HG03064 (cell line): ENCODE measurements around the gene SHFL.

Source experiments
- ATAC-seq: cut with Tn5 transposase; IDR thresholded peaks from one replicate; pipeline ENCODE4 v1.9.1; 2021; ENCODE audit warnings: low read depth; ENCODE audit not compliant: unreplicated experiment

The SHFL gene

DNA sequence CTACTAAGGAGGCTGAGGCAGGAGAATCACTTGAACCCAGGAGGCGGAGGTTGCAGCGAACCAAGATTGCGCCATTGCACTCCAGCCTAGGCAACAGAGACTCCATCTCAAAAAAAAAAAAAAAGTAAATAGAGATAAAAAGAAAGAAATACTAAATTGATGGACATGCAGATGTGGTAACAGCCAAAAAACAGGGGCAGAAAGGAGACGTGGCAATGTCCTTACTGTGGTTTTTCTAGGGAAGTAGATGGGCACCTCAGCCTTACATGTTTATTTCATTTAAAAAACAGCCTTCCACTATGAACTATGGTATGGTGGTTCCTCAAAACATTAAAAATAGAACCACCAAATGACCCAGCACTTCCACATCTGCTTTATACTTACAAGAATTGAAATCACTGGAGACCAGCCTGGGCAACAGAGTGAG lies 40.1 kb downstream of the SHFL start:
- no peak for ATAC-seq

DNA sequence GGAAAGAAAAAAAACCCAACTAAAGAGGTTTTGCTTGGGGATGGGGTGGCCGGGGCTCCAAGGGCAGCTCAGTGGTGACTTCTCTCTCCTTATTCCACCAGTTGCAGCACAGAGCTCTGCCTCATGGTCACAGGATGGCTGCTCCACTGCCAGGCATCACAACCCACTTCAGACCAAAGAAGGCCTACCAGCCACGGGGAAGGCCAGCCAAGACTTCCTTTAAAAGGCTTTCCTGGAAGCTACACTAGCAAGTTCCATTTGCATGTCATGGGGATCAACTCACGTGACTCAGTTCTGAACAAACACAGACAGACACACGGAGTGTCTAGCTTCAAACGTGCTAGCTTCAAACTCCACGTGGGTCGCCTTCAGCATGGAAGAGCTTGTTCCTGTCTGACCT lies 46.8 kb downstream of the SHFL start:
- no peak for ATAC-seq

DNA sequence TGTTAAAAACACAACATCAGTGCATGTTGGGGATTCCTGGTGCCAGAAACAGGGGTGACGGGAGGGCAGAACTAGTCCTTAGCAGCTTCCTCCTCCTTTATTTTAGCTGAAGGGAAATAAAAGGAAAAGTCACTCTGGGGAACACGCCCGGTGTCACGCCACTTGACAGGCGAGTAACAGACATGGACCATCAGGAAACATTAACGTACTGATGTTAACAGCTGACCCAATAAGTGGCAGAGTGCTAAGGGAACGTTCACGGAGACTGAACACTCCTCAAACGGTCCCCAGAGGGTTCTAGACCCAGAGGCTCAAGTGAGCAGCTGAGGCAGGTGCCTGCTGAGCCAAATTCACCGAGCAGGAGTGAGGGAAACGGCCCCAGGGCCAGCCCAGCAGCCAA lies 47.5 kb downstream of the SHFL start:
- no peak for ATAC-seq

DNA sequence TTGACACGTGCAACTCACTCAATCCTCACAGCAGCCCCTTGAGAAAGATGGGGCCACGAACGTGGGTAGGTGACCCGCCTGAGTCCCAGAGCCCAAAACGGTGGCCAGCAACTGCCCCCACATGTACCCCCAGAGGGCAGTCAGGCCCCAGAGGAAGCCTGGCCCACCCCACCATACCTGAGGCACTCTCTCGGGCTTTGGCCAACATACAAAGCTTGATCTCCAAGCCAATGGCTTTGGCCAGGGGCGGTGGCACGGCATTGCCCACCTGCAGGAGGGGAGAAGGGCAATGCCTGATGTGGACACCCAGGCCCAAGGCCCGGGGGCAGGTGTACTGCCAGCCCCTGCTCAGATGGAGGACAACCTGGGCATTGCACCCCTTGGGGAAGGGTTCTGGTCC lies 47.9 kb downstream of the SHFL start:
- ATAC-seq = no peak

DNA sequence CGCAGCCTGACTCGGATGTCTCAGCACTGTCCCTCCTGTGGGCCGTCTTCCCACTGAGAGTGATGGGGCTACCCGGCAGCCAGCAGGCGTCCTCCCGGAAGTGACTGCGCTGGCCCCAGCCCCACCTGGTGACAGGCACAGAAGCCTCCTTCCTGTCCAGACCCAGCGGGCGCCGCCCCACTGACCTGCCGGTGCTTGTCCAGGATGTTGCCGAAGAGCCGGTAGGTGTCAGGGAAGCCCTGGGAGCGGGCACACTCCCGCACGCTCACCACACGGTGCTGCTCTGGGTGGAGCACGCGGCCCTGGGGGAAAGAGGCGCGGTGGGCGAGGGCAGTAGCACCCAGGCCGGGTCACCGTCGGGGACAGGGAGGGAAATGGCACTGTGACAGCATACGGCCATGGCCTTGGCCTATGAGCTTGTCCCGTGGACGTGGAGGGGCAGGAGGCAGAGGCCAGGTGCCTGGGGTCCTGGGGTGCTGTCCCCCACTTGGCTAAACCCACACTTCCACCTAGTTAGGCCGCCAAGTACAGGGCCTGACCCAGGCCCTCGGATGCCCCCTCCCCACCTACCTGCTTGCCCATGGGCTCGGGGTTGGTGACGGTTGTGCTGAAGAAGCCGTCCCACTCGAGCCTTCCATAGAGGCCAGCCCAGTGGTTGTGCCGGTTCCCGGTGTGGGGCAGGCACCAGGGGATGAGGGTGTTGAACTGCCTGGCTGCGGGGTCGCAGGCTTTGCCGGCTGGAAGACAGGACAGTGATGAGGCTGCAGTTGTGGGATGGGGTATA lies 49.6 kb downstream of the SHFL start:
- no peak for ATAC-seq

DNA sequence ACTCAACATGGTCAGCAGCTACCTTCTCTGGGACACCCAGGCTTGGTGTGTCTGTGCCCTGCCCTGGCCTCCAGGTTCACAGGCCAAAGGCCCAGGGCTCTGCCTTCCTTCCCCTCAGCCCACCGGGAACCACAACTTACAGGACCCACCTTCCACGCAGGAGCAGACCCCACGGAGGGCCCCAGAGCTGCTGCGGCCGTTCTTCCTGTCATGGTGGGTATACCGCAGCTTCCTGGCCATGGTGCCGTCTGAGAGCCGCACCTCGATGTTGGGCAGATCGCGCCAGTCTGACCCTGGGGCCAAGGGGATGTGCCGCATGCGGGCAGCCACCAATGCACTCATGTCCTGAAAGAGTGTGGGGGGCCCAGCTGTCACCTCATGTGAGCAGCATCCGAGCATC lies 50.8 kb downstream of the SHFL start:
- ATAC-seq = no peak

DNA sequence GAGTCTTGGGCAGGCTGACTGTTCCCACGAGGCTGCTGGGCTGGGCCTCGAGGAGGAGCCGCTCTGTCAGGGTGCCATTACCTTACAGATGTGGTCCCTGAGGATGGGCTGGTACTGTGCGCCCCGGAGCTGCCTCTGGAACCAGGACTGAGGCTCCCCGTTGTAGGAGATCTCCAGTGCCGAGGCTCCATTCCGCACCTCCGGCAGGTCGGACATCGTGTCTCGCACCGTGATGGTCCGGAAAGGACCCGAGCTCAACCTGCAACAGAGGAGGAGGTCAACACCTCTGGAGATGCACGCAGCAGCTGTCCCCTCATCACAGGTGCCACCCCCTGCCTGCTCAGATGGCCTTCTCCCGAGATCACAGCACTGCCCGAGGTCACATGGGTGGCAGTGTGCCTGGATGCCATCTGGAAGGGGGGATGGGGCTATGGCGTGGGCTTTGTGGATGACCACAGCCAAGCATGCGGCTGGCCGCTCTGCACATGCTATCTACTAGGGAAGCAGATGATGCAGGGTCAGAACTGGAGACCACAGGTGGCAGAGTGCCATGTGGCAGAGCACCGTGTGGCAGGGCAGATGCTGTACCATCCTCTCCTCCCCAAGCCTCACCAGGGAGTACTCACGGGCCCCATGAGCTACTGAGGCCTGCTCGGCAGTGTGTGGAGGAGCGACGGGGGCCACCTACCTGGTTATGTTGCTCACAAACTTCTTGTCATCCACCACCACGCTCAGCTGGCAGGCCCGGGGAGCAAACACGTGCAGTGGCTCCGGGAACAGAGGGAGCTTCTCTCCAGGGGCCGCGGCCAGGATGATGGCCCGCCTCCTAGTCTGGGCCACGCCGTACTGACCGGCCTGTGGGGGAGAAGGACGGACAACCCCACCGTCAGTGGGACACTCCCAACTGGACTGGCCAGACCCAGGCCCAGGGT lies 51.9 kb downstream of the SHFL start:
- no peak for ATAC-seq

DNA sequence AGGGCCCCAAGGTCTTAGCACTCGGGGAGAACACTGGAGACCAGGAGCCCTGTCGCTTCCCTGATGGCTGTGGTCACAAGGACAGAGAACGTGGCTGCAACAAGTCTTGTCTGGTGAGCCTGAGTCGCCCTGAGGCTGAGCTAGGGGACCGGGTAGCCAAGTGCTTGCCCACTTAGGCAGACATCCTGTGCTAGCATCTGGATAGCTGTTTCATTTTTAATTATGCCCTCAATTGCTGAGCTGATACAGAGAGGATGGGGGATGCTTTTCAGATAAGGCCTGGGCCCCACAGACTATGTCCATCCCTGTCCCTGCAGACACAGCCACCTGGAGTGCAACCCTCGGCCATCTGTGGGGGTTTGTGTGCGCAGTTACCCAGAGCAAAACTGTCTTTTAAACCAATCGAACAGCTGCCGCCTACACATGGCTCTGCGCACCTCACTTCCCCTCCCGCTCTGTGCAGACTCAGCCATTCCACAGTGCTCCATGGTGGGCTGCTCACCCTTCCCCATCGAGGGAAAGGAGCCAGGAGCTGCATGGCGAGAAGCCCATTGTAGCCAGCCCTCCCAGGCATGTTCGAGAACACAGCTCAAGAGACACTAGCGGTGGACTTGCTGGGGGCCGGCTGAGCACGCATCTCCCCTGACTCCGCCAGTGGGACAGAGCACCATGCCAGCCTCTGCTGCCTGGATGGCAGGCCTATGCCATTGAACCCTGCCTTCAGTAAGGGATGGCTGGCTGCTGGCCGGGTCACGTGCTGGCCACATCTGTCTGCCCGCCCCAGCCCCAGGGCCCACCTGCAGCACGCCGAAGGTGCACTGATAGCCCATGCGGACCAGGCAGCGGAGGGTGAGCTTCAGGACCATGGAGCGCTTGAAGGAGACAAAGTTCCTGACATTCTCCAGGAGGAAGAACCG lies 53.0 kb downstream of the SHFL start:
- no peak for ATAC-seq

DNA sequence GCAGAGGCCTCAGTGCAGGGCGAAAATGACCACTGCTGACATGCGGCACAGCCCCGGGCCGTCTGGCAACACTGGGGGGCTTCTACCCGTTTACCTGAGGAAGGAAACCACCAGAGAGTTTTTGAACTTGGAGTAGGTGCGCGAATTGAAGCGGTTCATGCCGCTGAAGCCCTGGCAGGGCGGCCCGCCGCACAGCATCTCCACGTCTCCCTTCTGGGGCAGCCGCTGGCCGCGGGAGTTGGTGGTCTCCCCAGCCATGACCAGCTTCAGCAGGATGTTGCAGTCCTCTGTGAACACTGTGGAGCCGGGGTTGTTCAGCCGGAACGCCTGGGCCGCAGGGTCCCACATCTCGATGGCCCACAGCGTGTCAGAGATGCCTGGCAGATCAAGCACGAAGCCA lies 53.8 kb downstream of the SHFL start:
- no peak for ATAC-seq

DNA sequence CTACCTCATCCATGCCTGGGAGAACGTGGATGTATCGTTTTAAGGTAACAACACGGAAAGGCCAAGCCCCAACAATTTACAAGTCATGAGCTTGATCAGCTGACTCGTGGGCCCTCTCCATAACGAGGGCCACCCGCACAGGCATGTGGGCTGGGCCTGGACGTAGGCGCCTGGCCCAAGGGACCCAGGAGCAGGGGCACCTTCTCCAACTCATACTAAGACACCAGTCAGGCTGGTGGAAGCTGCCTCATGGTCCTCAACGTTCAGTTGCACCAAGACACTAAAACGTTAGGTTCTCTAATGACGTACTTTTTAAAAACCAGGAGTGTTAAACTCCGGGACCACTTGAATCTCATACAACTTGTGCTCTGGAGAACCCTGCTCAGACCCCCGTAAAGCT lies 55.4 kb downstream of the SHFL start:
- no peak for ATAC-seq

DNA sequence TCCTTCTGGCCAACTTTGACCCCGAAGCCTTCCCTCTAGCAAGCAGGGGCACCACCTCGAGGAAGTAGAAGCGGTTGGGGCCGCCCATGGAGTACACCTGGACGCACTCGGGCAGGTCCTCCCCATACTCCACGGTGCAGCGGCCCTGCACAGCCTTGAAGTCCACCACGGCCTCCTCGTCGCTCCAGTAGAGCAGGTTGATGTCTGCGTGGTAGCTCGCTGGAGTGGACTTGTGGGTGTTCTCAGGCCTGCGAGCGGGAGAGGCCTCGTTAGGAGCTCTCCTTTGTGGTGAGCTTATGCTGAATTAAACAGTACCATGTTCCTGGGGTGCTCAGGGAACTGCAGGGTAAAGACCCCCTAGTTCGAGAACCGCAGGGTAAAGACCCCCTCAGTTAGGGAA lies 55.9 kb downstream of the SHFL start:
- no peak for ATAC-seq
